Activated CD4-positive, alpha-beta T cell treated with anti-CD3 and anti-CD28 coated beads, Interleukin-10, Interleukin-2, amounts not matched to agents 100 ng/mL and 50 ng/mL, durations not matched to agents 16 hours and 8 hours (primary cell): Measurements from ENCODE around the gene GRIA1.

ENCODE experiments used
- DNase-seq: peaks from one replicate; pipeline ENCODE4 v3.0.0-alpha.2; 2020

The GRIA1 gene

GRCh38 chr5:153490118-153491037 is at the start of gene GRIA1:
TSS of gene GRIA1 (plus strand) at chr5:153490670.
- no peak for DNase-seq

GRCh38 chr5:153445875-153446579 is 44.4 kb upstream of the GRIA1 start:
- no peak for DNase-seq

GRCh38 chr5:153447534-153447933 is 42.9 kb upstream of the GRIA1 start:
- DNase-seq: no peak

GRCh38 chr5:153456354-153456753 is 34.1 kb upstream of the GRIA1 start:
- no peak for DNase-seq

- no peak for DNase-seq
Observed at GRCh38 chr5:153456993-153457392, 33.5 kb upstream of the GRIA1 start.

GRCh38 chr5:153458268-153458667 is 32.2 kb upstream of the GRIA1 start:
- no peak for DNase-seq

- DNase-seq: no peak
Observed at GRCh38 chr5:153459051-153459743, 31.3 kb upstream of the GRIA1 start.

GRCh38 chr5:153460421-153460820 is 30.0 kb upstream of the GRIA1 start:
- DNase-seq: no peak

GRCh38 chr5:153461341-153461740 is 29.1 kb upstream of the GRIA1 start:
- no peak for DNase-seq

- DNase-seq: no peak
Observed at GRCh38 chr5:153463806-153464205, 26.7 kb upstream of the GRIA1 start.

- no peak for DNase-seq
Observed at GRCh38 chr5:153467546-153467945, 22.9 kb upstream of the GRIA1 start.

- DNase-seq: no peak
Observed at GRCh38 chr5:153469423-153469822, 21.0 kb upstream of the GRIA1 start.

- DNase-seq: no peak
Observed at GRCh38 chr5:153470736-153471135, 19.7 kb upstream of the GRIA1 start.

GRCh38 chr5:153476767-153477166 is 13.7 kb upstream of the GRIA1 start:
- DNase-seq: no peak

GRCh38 chr5:153480401-153480800 is 10.1 kb upstream of the GRIA1 start:
- no peak for DNase-seq

GRCh38 chr5:153483482-153483881 is 7.0 kb upstream of the GRIA1 start:
- no peak for DNase-seq

- no peak for DNase-seq
Observed at GRCh38 chr5:153485641-153486040, 4.8 kb upstream of the GRIA1 start.

GRCh38 chr5:153486771-153487170 is 3.7 kb upstream of the GRIA1 start:
- DNase-seq: no peak

GRCh38 chr5:153489611-153490010 is 859 bp upstream of the GRIA1 start:
- DNase-seq: no peak

- no peak for DNase-seq
Observed at GRCh38 chr5:153491038-153491744, 721 bp downstream of the GRIA1 start.

- no peak for DNase-seq
Observed at GRCh38 chr5:153491856-153492255, 1.4 kb downstream of the GRIA1 start.

GRCh38 chr5:153496835-153497234 is 6.4 kb downstream of the GRIA1 start:
- peak; percentile 4 for DNase-seq

GRCh38 chr5:153498516-153498915 is 8.0 kb downstream of the GRIA1 start:
- DNase-seq: no peak
